CD4-positive, alpha-beta T cell (primary cell): Measurements from ENCODE around the gene APOL2. TPM values are rescaled to one million over a fixed set of nuclear protein-coding genes. Genes with fewer than 3 reads are reported as not detected.
"Not testable (repeated sequence)": the region's sequence is repeated elsewhere in the genome, so short reads cannot be mapped to it uniquely, and the experiment has no call there.

Experiments used
- ATAC-seq: fragments of 200-7000 bp; cut with Tn5 transposase; one replicate; pipeline ENCODE4 v1.10.0; 2022; ENCODE audit warnings: mild to moderate bottlenecking; ENCODE audit not compliant: poor library complexity
- CTCF ChIA-PET: fragments of 350-600 bp; sonication (Branson Sonifier 250); formaldehyde crosslinking; loops from one replicate; lab custom pipeline; 2021; ENCODE audit warnings: antibody characterized with exemption, inconsistent platforms; lab: Charles Lee
- POLR2A ChIA-PET: fragments of 350-600 bp; sonication (Branson Sonifier 250); formaldehyde crosslinking; loops from one replicate; lab custom pipeline; 2021; ENCODE audit warnings: antibody characterized with exemption, inconsistent platforms; lab: Charles Lee
- DNase-seq, 14 experiments: peaks; one replicate each; pipeline ENCODE4 v3.0.0-alpha.2; 2013 to 2020; ENCODE audit warnings: mixed read lengths in 2 of 14
- H3K27ac ChIP-seq, 2 donors: one replicate each; pipeline versions ENCODE4 v1.5.1 to v1.7.0; 2013; ENCODE audit warnings: low read length in 2 of 2, low read depth in 1 of 2, mild to moderate bottlenecking in 1 of 2
- H3K27me3 ChIP-seq, 2 experiments: 1 replicate in 1 of 2; 2 replicates in 1 of 2; pipeline versions ENCODE4 v1.6.1 to v1.7.0; 2013; ENCODE audit warnings: low read length in 2 of 2, control low read depth in 1 of 2, mild to moderate bottlenecking in 1 of 2, moderate library complexity in 1 of 2; ENCODE audit not compliant: insufficient read depth in 2 of 2, control insufficient read depth in 1 of 2
- H3K36me3 ChIP-seq: one replicate; pipeline ENCODE4 v1.6.1; 2013; ENCODE audit warnings: low read length, control low read depth; ENCODE audit not compliant: insufficient read depth
- H3K4me1 ChIP-seq: one replicate; pipeline ENCODE4 v1.6.1; 2013; ENCODE audit warnings: low read length, control low read depth; ENCODE audit not compliant: insufficient read depth
- H3K4me3 ChIP-seq: one replicate; pipeline ENCODE4 v1.5.1; 2013; ENCODE audit warnings: mild to moderate bottlenecking, low read length, moderate library complexity
- H3K9me3 ChIP-seq, 2 experiments: 1 replicate in 1 of 2; 2 replicates in 1 of 2; pipeline versions ENCODE4 v1.6.1 to v1.7.0; 2013; ENCODE audit warnings: low read length in 2 of 2, mild to moderate bottlenecking in 2 of 2, control low read depth in 1 of 2, moderate library complexity in 1 of 2; ENCODE audit not compliant: control insufficient read depth in 1 of 2, insufficient read depth in 1 of 2
- H3K27ac Mint-ChIP-seq: one replicate; pipeline ENCODE4 v1.8.0; 2020; ENCODE audit warnings: mixed read lengths
- H3K27me3 Mint-ChIP-seq: one replicate; pipeline ENCODE4 v1.8.0; 2021; ENCODE audit warnings: mixed read lengths
- H3K36me3 Mint-ChIP-seq: one replicate; pipeline ENCODE4 v1.8.0; 2021; ENCODE audit warnings: low read depth, mixed read lengths
- H3K4me1 Mint-ChIP-seq: one replicate; pipeline ENCODE4 v1.8.0; 2021; ENCODE audit warnings: low read depth, mixed read lengths
- H3K4me3 Mint-ChIP-seq: one replicate; pipeline ENCODE4 v1.8.0; 2020; ENCODE audit warnings: mild to moderate bottlenecking, mixed read lengths
- H3K9me3 Mint-ChIP-seq: one replicate; pipeline ENCODE4 v1.8.0; 2020; ENCODE audit warnings: mixed read lengths
- CTCF ChIP-seq: fragments of 200-600 bp; IDR thresholded peaks from one replicate; pipeline ENCODE4 v1.8.0; 2022; ENCODE audit warnings: antibody characterized with exemption, mild to moderate bottlenecking
- intact Hi-C, 2 experiments: fragments of 100-400 bp; cut with DNase I in 1 of 2; cut with micrococcal nuclease in 1 of 2; formaldehyde crosslinking; loops; one replicate each; pipeline versions ENCODE4 v1.15.1 to v1.9.0; 2023 to 2025; cut with DNase I, micrococcal nuclease
- total RNA-seq, 174 experiments: library from RNA in 2 of 174; stranded (reverse) in 2 of 174; gene quantifications; one replicate each; pipeline ENCODE4 v1.2.3 and lab custom pipeline; 2021 to 2026

Gene APOL2
- total RNA-seq, 2 experiments from 2014 or later = 17.8 to 21.8 TPM

DNA sequence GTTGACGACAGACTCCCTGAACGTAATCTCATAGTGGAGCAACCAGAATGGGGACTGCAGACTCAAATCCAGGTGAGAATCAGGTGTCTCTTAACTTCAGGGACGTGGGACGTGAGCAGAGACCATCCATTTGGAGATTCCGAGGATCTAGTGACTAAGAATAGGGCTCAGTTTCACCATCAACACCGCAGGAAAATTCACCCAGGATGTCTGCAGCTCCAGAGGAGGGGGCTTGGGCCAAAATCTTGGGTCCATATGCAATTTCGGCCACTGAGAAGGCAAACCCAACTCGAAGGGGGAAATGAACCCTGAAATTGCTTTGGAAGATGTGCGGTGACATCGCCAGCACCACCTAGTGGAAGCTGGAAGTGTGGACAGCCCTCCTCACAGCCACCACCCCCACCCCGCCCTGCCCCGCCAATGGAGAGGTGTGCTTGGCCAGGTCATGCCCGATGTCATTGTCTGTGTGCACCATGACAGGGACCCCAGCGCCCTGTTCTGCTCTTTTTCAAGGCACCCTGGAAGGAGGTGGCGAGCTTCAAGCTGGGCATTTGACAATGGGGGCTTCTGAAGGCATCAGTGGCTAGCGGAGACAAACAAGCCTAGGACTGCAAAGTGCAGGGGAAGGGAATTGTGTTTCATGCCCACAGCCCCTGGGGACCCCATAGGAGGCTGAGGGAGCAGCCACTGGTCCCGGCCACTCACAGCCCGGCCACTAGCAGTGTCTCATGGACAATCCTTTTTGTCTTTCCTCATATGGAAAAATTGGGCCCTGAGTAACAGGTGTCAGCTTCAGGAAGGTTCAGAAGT is 38.4 kb upstream of the APOL2 start:
- ATAC-seq (peak; percentile 82), DNase-seq (peak; percentile 45 to 84 (median 58))
- Histone ChIP-seq H3K4me3 (no peak overlapping the region), H3K27me3 (no peaks in the 10 kb centered on the region), H3K36me3 (peaks cover 25% of the 10 kb centered on the region), H3K27ac (peak overlapping the region in 1 of 2 donors; percentile 23), H3K4me1 (peaks cover 11% of the 10 kb centered on the region), H3K9me3 (no peaks in the 10 kb centered on the region)
- Mint-ChIP-seq H3K36me3 (peaks cover 36% of the 10 kb centered on the region), H3K9me3 (no peaks in the 10 kb centered on the region), H3K27ac (peak overlapping the region; percentile 64), H3K4me1 (peaks cover 17% of the 10 kb centered on the region), H3K27me3 (no peaks in the 10 kb centered on the region), H3K4me3 (no peak overlapping the region)
- TF ChIP-seq CTCF = peak; percentile 72
- ChIA-PET CTCF (interaction anchor here (0.5 to 2.3 kb wide), 14 partner anchors 9 to 229 kb away, joined by 3 to 22 read pairs (median 4); partner anchors contain the start of genes APOL2 and FOXRED2), POLR2A (interaction anchor here (0.7 to 2.0 kb wide), 8 partner anchors 8 to 204 kb away, joined by 3 to 10 read pairs (median 4); partner anchors contain the start of genes APOL1, APOL2, APOL3 and TXN2)
- intact Hi-C loops = loop anchor here (1.0 to 10.0 kb wide), 3 partner anchors 40 to 83 kb away; partner anchors contain the start of gene APOL2 (in 1 of the 2)

GRCh38 chr22:36274531-36274930 is 35.2 kb upstream of the APOL2 start:
- H3K27ac ChIP-seq = no peak overlapping the region
- H3K27ac Mint-ChIP-seq = no peak overlapping the region
- POLR2A ChIA-PET = interaction anchor here (1.3 kb wide), 1 partner anchor 57 kb away, joined by 3 read pairs; no protein-coding TSS in a partner anchor

GRCh38 chr22:36271951-36272350 is 32.6 kb upstream of the APOL2 start:
- CTCF ChIA-PET, H3K36me3 ChIP-seq, H3K9me3 ChIP-seq, H3K36me3 Mint-ChIP-seq, H3K4me3 ChIP-seq, H3K27me3 ChIP-seq, H3K4me1 ChIP-seq, ATAC-seq, H3K9me3 Mint-ChIP-seq, H3K27ac Mint-ChIP-seq, H3K27me3 Mint-ChIP-seq, DNase-seq, H3K4me1 Mint-ChIP-seq, H3K4me3 Mint-ChIP-seq, H3K27ac ChIP-seq: not testable (repeated sequence)
- intact Hi-C loops = loop anchor here in 1 of 2 experiments (10.0 kb wide), 1 partner anchor 77 kb away; no protein-coding TSS in a partner anchor
- POLR2A ChIA-PET = interaction anchor here (0.6 kb wide), 1 partner anchor 14 kb away, joined by 3 read pairs; no protein-coding TSS in a partner anchor

More at GRCh38 chr22:36274531-36274930, 35.2 kb upstream of the APOL2 start:
- H3K36me3 Mint-ChIP-seq = peaks cover 11% of the 10 kb centered on the region
- intact Hi-C loops = loop anchor here in 1 of 2 experiments (10.0 kb wide), 1 partner anchor 80 kb away; no protein-coding TSS in a partner anchor
- CTCF ChIA-PET = interaction anchor here (1.2 kb wide), 1 partner anchor 12 kb away, joined by 3 read pairs; no protein-coding TSS in a partner anchor
- no peak for TF ChIP-seq CTCF
- peaks cover 17% of the 10 kb centered on the region for H3K4me1 Mint-ChIP-seq
- no peak for DNase-seq
- Histone ChIP-seq H3K9me3 (no peaks in the 10 kb centered on the region), H3K4me3 (no peak overlapping the region), H3K27me3 (no peaks in the 10 kb centered on the region), H3K4me1 (peaks cover 11% of the 10 kb centered on the region), H3K36me3 (peaks cover 4% of the 10 kb centered on the region)
- H3K27me3 Mint-ChIP-seq = no peaks in the 10 kb centered on the region
- H3K9me3 Mint-ChIP-seq = no peaks in the 10 kb centered on the region
- ATAC-seq = no peak
- no peak overlapping the region for H3K4me3 Mint-ChIP-seq

- H3K4me3 Mint-ChIP-seq, POLR2A ChIA-PET, H3K4me1 ChIP-seq, H3K27me3 ChIP-seq, DNase-seq, H3K9me3 ChIP-seq, H3K9me3 Mint-ChIP-seq, CTCF ChIA-PET, ATAC-seq, H3K4me1 Mint-ChIP-seq, H3K27me3 Mint-ChIP-seq, H3K27ac ChIP-seq, H3K27ac Mint-ChIP-seq, H3K36me3 Mint-ChIP-seq, H3K36me3 ChIP-seq, H3K4me3 ChIP-seq: not testable (repeated sequence)
- intact Hi-C loops = loop anchor here in 1 of 2 experiments (10.0 kb wide), 1 partner anchor 76 kb away; no protein-coding TSS in a partner anchor
Measured at GRCh38 chr22:36271231-36271630, 31.9 kb upstream of the APOL2 start.
